Neural crest cell (in vitro differentiated cells): ENCODE measurements around the gene ELOVL6. TPM values are rescaled to one million over a fixed set of nuclear protein-coding genes. Genes with fewer than 3 reads are reported as not detected.
A peak's percentile ranks its signal among the peaks of the same experiment; 100 is the strongest.

Experiments used
- DNase-seq: peaks from one replicate; pipeline ENCODE4 v3.0.0; 2021; ENCODE audit warnings: low read depth, mixed read lengths, low spot score
- H3K27ac Mint-ChIP-seq: one replicate; pipeline ENCODE4 v1.8.0; 2021; ENCODE audit warnings: mild to moderate bottlenecking, mixed read lengths; ENCODE audit not compliant: unreplicated experiment
- H3K27me3 Mint-ChIP-seq: 2 replicates; pipeline ENCODE4 v1.8.0; 2021; ENCODE audit warnings: low read depth, mild to moderate bottlenecking, mixed read lengths
- H3K36me3 Mint-ChIP-seq: 2 replicates; pipeline ENCODE4 v1.8.0; 2021; ENCODE audit warnings: low read depth, mild to moderate bottlenecking, mixed read lengths
- H3K4me1 Mint-ChIP-seq: 2 replicates; pipeline ENCODE4 v1.8.0; 2021; ENCODE audit warnings: mixed read lengths
- H3K4me3 Mint-ChIP-seq: one replicate; pipeline ENCODE4 v1.8.0; 2021; ENCODE audit warnings: mild to moderate bottlenecking, mixed read lengths
- H3K9me3 Mint-ChIP-seq: 2 replicates; pipeline ENCODE4 v1.8.0; 2021; ENCODE audit warnings: mixed read lengths
- total RNA-seq: library from RNA; stranded (reverse); gene quantifications from 2 replicates; pipeline ENCODE4 v1.2.1, GENCODE V29; 2021
- TF ChIP-seq, protein P1 (sequence below): fragments of 200-600 bp; sonication (generic); conservative IDR thresholded peaks from 2 replicates; pipeline ENCODE4 v1.5.0; 2021; ENCODE audit warnings: antibody characterized with exemption, mild to moderate bottlenecking

ELOVL6 gene
- total RNA-seq, 1 donor from 2014 or later, result 105 TPM

DNA sequence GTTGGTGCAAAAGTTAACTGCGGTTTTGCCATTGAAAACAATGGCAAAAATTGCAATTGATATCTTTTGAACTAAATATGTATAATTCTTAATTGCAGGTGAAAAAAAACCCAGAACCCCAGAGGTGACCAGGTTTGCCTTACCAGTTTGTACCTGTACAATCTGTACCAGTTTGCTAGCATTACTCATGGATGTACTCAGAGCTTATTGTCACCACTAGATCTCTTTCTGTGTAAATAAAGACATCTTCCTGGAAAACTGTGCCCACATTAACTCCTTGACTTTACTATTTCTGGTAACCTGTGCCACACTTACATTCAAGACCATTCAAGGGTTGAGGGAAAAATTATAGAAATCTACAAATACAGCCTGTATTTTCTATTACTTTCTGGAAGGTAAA is 139.7 kb downstream of the ELOVL6 start:
- Mint-ChIP-seq H3K4me1 (peaks cover 8% of the 10 kb centered on the region), H3K27ac (no peak overlapping the region), H3K9me3 (no peaks in the 10 kb centered on the region), H3K27me3 (no peaks in the 10 kb centered on the region), H3K4me3 (no peak overlapping the region), H3K36me3 (peaks cover 7% of the 10 kb centered on the region)
- TF ChIP-seq, protein P1, sequence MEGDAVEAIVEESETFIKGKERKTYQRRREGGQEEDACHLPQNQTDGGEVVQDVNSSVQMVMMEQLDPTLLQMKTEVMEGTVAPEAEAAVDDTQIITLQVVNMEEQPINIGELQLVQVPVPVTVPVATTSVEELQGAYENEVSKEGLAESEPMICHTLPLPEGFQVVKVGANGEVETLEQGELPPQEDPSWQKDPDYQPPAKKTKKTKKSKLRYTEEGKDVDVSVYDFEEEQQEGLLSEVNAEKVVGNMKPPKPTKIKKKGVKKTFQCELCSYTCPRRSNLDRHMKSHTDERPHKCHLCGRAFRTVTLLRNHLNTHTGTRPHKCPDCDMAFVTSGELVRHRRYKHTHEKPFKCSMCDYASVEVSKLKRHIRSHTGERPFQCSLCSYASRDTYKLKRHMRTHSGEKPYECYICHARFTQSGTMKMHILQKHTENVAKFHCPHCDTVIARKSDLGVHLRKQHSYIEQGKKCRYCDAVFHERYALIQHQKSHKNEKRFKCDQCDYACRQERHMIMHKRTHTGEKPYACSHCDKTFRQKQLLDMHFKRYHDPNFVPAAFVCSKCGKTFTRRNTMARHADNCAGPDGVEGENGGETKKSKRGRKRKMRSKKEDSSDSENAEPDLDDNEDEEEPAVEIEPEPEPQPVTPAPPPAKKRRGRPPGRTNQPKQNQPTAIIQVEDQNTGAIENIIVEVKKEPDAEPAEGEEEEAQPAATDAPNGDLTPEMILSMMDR, result no peak
- DNase-seq, result no peak

DNA sequence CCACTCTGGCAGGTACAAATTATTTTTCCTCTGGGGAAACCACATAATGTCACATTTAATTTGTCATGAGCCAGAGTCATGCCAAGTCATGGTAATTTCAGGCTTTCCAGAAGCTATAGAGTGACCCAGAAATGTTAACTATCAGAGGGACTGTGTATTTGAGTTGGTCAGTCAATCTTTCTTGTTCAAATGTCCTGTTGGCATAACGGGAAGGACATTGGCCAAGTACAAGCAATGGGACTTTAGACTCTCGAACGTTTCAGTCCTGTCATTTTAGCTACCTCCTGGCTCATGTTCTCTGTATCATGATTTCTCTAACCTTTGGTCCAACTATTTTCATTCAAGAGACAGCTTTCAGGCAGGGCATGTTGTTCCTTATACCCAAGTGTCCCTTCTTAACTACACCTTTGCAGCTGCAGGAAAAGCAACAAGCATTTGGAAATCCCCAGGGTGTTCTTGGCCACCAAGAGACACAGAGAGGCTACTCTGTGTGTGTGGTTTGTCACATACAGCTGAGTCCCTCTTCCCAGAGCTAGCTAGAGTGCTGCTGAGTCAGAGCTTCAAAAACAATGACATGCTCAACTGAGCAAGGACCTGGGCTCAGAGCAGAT is 143.2 kb downstream of the ELOVL6 start:
- Mint-ChIP-seq H3K4me1 (no peaks in the 10 kb centered on the region), H3K9me3 (no peaks in the 10 kb centered on the region), H3K36me3 (peaks cover 16% of the 10 kb centered on the region), H3K4me3 (no peak overlapping the region), H3K27ac (peak overlapping the region; percentile 82), H3K27me3 (no peaks in the 10 kb centered on the region)
- DNase-seq, result no peak
- TF ChIP-seq, protein P1, result no peak

DNA sequence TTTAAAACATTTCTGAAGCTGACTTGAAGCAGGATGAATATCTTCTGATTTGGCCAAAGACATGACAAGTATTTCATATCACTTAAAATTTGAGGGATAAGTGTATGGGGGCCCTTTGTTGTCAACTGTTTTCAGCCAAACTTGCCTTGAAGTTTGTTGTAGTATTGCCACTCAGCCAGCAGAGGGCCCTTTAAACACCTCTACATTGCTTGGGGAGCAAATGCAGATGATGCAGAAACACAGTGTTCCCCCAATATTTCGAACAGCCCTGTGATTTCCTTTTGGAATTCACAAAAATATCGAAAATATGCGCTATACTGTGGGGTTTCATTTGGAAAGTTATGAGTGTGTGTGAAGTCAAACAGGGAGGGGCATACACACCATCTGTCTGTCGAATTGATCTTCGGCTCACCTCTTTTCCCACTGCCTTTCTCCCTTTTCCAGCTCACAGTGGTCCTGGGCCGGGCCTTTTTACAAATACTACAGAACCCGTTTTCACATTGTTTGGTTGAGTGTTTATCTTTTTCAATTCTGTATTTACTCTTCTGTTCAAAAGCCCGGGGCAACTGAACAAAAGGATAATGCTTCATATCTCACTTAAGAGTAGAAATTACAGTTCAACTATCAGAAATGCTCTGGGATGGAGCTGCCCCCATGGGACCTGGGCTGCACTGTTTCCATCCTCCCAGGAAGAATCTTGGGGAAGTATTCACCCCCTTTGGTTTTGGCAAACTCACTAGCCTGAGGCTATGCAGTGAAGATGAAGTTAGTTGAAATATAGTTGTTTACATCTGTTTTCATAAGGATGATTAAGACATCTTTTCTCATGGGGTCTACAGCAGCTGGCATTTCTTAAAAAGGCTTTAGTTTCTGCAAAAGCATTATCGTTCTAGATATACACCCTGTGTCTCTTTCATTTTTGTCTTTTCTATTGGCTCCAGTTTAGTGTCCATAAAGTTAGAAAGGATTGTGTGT is 148.2 kb downstream of the ELOVL6 start:
- Mint-ChIP-seq H3K36me3 (peaks cover 16% of the 10 kb centered on the region), H3K4me1 (peaks cover 10% of the 10 kb centered on the region), H3K9me3 (no peaks in the 10 kb centered on the region), H3K4me3 (no peak overlapping the region), H3K27ac (no peak overlapping the region), H3K27me3 (no peaks in the 10 kb centered on the region)
- TF ChIP-seq, protein P1, result peak; percentile 83
- DNase-seq, result peak; percentile 37

DNA sequence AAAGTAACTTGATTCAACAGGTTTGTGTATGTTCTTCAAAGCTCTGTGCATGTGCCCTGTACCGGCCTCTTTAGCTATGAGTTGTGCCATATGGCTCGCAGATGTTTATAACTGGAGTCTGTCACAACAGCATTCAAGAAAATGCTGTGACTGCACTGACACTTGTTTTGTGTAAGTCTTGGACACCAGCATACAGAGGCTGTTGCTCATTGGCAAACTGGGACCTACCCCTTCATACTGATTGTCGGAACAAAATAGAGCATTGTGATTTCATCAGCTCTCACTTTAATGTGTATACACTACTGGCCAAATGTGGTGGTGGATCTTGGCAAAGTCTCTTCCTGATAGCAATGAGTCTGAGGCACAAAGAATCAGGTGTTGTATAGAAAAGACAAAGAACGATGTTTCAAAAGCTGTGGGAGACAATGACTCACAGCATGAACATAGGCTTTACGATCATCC is 151.8 kb downstream of the ELOVL6 start:
- no peak for DNase-seq
- Mint-ChIP-seq H3K4me1 (peaks cover 32% of the 10 kb centered on the region), H3K36me3 (peaks cover 8% of the 10 kb centered on the region), H3K9me3 (no peaks in the 10 kb centered on the region), H3K27me3 (no peaks in the 10 kb centered on the region), H3K4me3 (no peak overlapping the region), H3K27ac (no peak overlapping the region)
- TF ChIP-seq, protein P1, result no peak

DNA sequence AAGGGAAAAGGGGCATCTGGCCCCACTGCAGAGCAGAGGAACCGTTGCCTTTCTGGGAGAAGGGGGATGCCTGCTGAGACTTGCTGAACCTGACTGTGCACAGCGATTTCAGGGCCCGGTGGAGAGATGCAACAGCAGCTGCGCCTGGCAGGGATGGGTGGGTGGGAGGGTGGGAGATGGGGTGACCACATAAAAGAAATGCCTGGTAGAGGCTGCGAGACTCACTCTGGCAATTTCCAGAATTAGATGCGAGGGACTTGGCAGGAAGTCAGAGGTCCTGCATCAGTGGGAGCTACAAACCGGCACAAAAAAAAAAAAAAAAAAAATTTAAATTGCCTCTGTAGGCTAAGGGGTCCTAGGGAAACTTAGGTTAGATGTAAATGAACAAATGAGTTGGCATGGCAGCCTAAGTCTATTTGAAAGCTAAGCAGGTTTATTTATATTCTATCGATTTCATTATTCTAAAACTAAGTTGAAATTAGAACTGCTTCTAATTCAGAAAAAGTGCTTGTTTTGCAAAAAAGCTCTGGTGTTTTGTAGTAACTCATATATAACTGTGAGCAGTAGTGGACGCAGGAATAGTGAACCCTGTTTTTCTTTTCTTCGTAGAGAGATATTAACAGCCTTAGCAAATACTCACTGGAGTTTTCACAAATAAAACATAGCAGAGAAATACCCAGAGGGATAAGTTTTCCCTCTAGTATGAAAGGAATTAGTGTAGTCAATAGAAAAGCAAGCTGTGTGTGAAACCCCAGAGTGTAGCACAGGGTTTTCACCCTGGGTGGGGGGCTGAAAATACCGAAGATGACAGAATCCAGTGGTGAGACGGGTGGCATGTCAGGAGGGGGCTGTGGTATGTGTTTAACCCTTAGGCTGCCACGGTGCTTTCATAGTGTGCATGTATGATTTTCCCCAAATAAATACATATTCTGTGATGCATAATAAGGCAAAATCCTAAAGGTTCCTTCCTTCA is 155.6 kb downstream of the ELOVL6 start:
- Mint-ChIP-seq H3K4me1 (peaks cover 32% of the 10 kb centered on the region), H3K4me3 (peak overlapping the region; percentile 2), H3K27ac (no peak overlapping the region)

More for the DNA sequence above, 155.6 kb downstream of the ELOVL6 start:
- peaks cover 2% of the 10 kb centered on the region for H3K36me3 Mint-ChIP-seq
- no peak for DNase-seq
- H3K9me3 Mint-ChIP-seq, result no peaks in the 10 kb centered on the region
- H3K27me3 Mint-ChIP-seq, result no peaks in the 10 kb centered on the region
- TF ChIP-seq, protein P1, result no peak
